Thyroid gland (tissue), 4 donors: Measurements from ENCODE around the gene ADGRB3.

Experiments used
- POLR2A ChIP-seq, 2 donors: fragments of 450-650 bp; IDR thresholded peaks; one replicate each; pipeline ENCODE4 v1.6.1; 2017; ENCODE audit warnings: antibody characterized with exemption in 2 of 2, mild to moderate bottlenecking in 2 of 2, moderate library complexity in 1 of 2
- TF ChIP-seq, protein P1 (sequence below), 6 experiments: fragments of 200-600 bp in 3 of 6; fragments of 450-650 bp in 3 of 6; sonication (generic) in 3 of 6; IDR thresholded peaks; one replicate each; pipeline ENCODE4 v1.5.1; 2016 to 2019; ENCODE audit warnings: antibody characterized with exemption in 6 of 6, mild to moderate bottlenecking in 2 of 6, inconsistent platforms in 1 of 6, moderate library complexity in 1 of 6

DNA sequence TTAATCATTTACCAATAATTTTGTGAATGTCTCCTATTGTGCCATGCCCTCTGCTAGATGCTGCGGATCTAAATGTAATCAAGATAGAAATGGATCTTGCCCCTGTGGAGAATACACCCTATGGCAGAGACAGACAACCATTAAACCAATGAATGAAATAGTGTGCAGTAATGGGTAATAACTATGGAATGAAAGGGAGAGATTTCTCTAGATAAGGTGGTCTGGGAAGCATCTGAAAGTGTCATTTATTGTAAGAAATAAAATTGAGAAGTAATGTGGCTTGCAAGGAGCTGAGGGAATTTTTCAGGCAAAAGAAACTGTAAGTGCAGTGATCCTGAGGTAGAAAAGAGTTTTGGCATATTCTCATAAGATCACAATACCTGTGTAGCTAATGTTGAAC is 731.7 kb downstream of the ADGRB3 start:
- TF ChIP-seq POLR2A (IDR thresholded peaks at IDR 0.05): no peak
- TF ChIP-seq, protein P1, sequence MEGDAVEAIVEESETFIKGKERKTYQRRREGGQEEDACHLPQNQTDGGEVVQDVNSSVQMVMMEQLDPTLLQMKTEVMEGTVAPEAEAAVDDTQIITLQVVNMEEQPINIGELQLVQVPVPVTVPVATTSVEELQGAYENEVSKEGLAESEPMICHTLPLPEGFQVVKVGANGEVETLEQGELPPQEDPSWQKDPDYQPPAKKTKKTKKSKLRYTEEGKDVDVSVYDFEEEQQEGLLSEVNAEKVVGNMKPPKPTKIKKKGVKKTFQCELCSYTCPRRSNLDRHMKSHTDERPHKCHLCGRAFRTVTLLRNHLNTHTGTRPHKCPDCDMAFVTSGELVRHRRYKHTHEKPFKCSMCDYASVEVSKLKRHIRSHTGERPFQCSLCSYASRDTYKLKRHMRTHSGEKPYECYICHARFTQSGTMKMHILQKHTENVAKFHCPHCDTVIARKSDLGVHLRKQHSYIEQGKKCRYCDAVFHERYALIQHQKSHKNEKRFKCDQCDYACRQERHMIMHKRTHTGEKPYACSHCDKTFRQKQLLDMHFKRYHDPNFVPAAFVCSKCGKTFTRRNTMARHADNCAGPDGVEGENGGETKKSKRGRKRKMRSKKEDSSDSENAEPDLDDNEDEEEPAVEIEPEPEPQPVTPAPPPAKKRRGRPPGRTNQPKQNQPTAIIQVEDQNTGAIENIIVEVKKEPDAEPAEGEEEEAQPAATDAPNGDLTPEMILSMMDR (IDR thresholded peaks at IDR 0.05): no peak
